B cell (primary cell): Measurements from ENCODE around the gene KLK7. TPM values are rescaled to one million over a fixed set of nuclear protein-coding genes. Genes with fewer than 3 reads are reported as not detected.

Experiments used
- ATAC-seq: fragments of 200-7000 bp; cut with Tn5 transposase; one replicate; pipeline ENCODE4 v1.10.0; 2021; ENCODE audit warnings: low read depth, mild to moderate bottlenecking, moderate number of reproducible peaks, moderate library complexity
- CTCF ChIA-PET: fragments of 350-600 bp; sonication (Branson Sonifier 250); formaldehyde crosslinking; loops from one replicate; lab custom pipeline; 2021; ENCODE audit warnings: antibody characterized with exemption, inconsistent platforms; lab: Charles Lee
- POLR2A ChIA-PET: fragments of 350-600 bp; sonication (Branson Sonifier 250); formaldehyde crosslinking; loops from one replicate; lab custom pipeline; 2021; ENCODE audit warnings: antibody characterized with exemption; lab: Charles Lee
- DNase-seq: peaks from one replicate; pipeline ENCODE4 v3.0.0; 2013
- H2AFZ ChIP-seq: 2 replicates; pipeline ENCODE4 v1.6.1; 2012; ENCODE audit warnings: mild to moderate bottlenecking, low read depth, low read length; ENCODE audit not compliant: insufficient read depth, poor library complexity, severe bottlenecking
- H3K27ac ChIP-seq, 2 donors: 1 replicate in 1 of 2; 2 replicates in 1 of 2; pipeline ENCODE4 v1.5.1; 2012 to 2013; ENCODE audit warnings: low read length in 2 of 2, mild to moderate bottlenecking in 2 of 2, moderate library complexity in 1 of 2
- H3K27me3 ChIP-seq, 4 experiments: fragments of 200-600 bp in 1 of 4; sonication (generic) in 1 of 4; replicated peaks in 1 of 4; 1 replicate in 2 of 4; 2 replicates in 2 of 4; pipeline versions ENCODE4 v1.6.1 to v1.7.0; 2013 to 2016; ENCODE audit warnings: low read length in 3 of 4, mild to moderate bottlenecking in 2 of 4, mixed read lengths in 1 of 4, moderate library complexity in 1 of 4; ENCODE audit not compliant: insufficient read depth in 4 of 4, control insufficient read depth in 3 of 4; ENCODE audit errors: control extremely low read depth in 1 of 4
- H3K36me3 ChIP-seq, 2 experiments: replicated peaks in 1 of 2; 1 replicate in 1 of 2; 2 replicates in 1 of 2; pipeline versions ENCODE4 v1.6.1 to v1.7.1; 2013; ENCODE audit warnings: low read length in 1 of 2; ENCODE audit not compliant: insufficient read depth in 2 of 2, control insufficient read depth in 1 of 2; ENCODE audit errors: control extremely low read depth in 1 of 2, extremely low read depth in 1 of 2
- H3K4me1 ChIP-seq, 2 donors: fragments of 200-600 bp in 1 of 2; sonication (generic) in 1 of 2; 1 replicate in 1 of 2; 2 replicates in 1 of 2; pipeline versions ENCODE4 v1.5.1 to v1.6.1; 2013 to 2017; ENCODE audit warnings: low read length in 2 of 2; ENCODE audit not compliant: control insufficient read depth in 2 of 2, insufficient read depth in 2 of 2
- H3K4me2 ChIP-seq: replicated peaks from 2 replicates; pipeline ENCODE3; 2012; ENCODE audit warnings: mild to moderate bottlenecking, low read depth, low read length; ENCODE audit not compliant: poor library complexity, severe bottlenecking
- H3K4me3 ChIP-seq, 5 experiments: fragments of 200-600 bp in 1 of 5; sonication (generic) in 1 of 5; 1 replicate in 3 of 5; 2 replicates in 2 of 5; pipeline versions ENCODE4 v1.5.1 to v1.7.0; 2011 to 2016; ENCODE audit warnings: low read length in 4 of 5, mild to moderate bottlenecking in 4 of 5, low read depth in 2 of 5, control low read depth in 1 of 5, moderate library complexity in 1 of 5; ENCODE audit not compliant: insufficient read depth in 1 of 5; ENCODE audit errors: control extremely low read depth in 1 of 5, extremely low read depth in 1 of 5
- H3K79me2 ChIP-seq: fragments of 200-600 bp; sonication (generic); one replicate; pipeline ENCODE4 v1.6.0; 2016; ENCODE audit warnings: low read length; ENCODE audit not compliant: control insufficient read depth, insufficient read depth
- H3K9ac ChIP-seq: fragments of 200-600 bp; sonication (generic); 2 replicates; pipeline ENCODE4 v1.6.1; 2017; ENCODE audit warnings: mild to moderate bottlenecking, low read length, moderate library complexity
- H3K9me3 ChIP-seq, 3 donors: one replicate each; pipeline versions ENCODE4 v1.6.1 to v1.7.1; 2013; ENCODE audit warnings: low read length in 2 of 3; ENCODE audit not compliant: control insufficient read depth in 2 of 3, insufficient read depth in 1 of 3; ENCODE audit errors: control extremely low read depth in 1 of 3
- H4K20me1 ChIP-seq: 2 replicates; pipeline ENCODE4 v1.6.0; 2012; ENCODE audit warnings: mild to moderate bottlenecking, low read length; ENCODE audit not compliant: insufficient read depth, control insufficient read depth, poor library complexity, severe bottlenecking
- H3K27ac Mint-ChIP-seq: one replicate; pipeline ENCODE4 v1.8.0; 2021; ENCODE audit warnings: mixed read lengths
- H3K27me3 Mint-ChIP-seq: one replicate; pipeline ENCODE4 v1.8.0; 2021; ENCODE audit warnings: mixed read lengths
- H3K4me1 Mint-ChIP-seq: one replicate; pipeline ENCODE4 v1.8.0; 2021; ENCODE audit warnings: mixed read lengths
- H3K4me3 Mint-ChIP-seq: one replicate; pipeline ENCODE4 v1.8.0; 2021; ENCODE audit warnings: mixed read lengths
- H3K9me3 Mint-ChIP-seq: one replicate; pipeline ENCODE4 v1.8.0; 2022; ENCODE audit warnings: mixed read lengths; ENCODE audit not compliant: insufficient read depth
- EZH2 ChIP-seq: IDR thresholded peaks from 2 replicates; pipeline ENCODE4 v1.6.1; 2012; ENCODE audit warnings: borderline replicate concordance, low read depth, mild to moderate bottlenecking, moderate library complexity, low read length; ENCODE audit not compliant: insufficient read depth, poor library complexity, severe bottlenecking
- WGBS: methylation state at CpG from one replicate; pipeline ENCODE4 v1.1.5; 2013; ENCODE audit warnings: missing lambda C conversion rate; ENCODE audit not compliant: insufficient coverage; 5-methylcytosine and 5-hydroxymethylcytosine counted together
- intact Hi-C: fragments of 100-400 bp; cut with micrococcal nuclease; formaldehyde crosslinking; loops from one replicate; pipeline ENCODE4 v1.10.0; 2022
- polyA plus RNA-seq: library from polyadenylated mRNA; depleted of rRNA; stranded (reverse); fragments of >200 nt; gene quantifications from 2 replicates; pipeline ENCODE4 v1.2.3, GENCODE V29; 2012
- total RNA-seq, 2 donors: library from RNA; stranded (reverse); fragments of 120-200 nt in 1 of 2; gene quantifications; 1 replicate in 1 of 2; 2 replicates in 1 of 2; pipeline versions ENCODE4 v1.2.3 to v1.2.4, GENCODE V29; 2013 to 2022
- TF ChIP-seq, protein P1 (sequence below): fragments of 200-600 bp; IDR thresholded peaks from one replicate; pipeline ENCODE4 v1.8.0; 2022; ENCODE audit warnings: antibody characterized with exemption, mild to moderate bottlenecking

The KLK7 gene
- total and polyA plus RNA-seq, 2 donors (not counting 1 experiment from before 2014, with no cell fraction given) = not detected

DNA sequence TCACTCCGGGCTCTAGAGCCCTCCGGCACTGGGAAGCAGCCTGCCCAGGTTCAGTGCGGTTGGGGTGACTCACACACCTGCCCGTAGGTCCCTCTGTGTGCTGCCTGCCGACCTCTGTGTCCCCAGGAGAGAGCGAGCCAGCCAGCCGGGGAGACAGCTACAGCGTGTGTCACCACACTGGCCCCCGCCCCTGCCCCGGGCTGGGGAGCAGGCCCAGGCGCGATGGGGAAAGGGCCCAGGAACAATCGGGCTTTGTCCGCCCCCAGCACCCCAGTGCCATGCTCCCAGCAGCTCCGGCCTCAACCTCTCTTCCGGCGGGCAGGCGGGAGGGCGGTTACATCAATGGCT, 14.3 kb downstream of the KLK7 start, which contains the start of gene KLK6:
Gene KLK6 (minus strand): TSS at position 179 of the 348 bp plus-strand sequence. CDS start 1,487 bp downstream, outside the sequence.
- H4K20me1 ChIP-seq = no peaks in the 10 kb centered on the region
- 81% methylated on average over 19 of the region's 19 CpGs for WGBS
- CTCF ChIA-PET = no interaction called here
- TF ChIP-seq, protein P1, sequence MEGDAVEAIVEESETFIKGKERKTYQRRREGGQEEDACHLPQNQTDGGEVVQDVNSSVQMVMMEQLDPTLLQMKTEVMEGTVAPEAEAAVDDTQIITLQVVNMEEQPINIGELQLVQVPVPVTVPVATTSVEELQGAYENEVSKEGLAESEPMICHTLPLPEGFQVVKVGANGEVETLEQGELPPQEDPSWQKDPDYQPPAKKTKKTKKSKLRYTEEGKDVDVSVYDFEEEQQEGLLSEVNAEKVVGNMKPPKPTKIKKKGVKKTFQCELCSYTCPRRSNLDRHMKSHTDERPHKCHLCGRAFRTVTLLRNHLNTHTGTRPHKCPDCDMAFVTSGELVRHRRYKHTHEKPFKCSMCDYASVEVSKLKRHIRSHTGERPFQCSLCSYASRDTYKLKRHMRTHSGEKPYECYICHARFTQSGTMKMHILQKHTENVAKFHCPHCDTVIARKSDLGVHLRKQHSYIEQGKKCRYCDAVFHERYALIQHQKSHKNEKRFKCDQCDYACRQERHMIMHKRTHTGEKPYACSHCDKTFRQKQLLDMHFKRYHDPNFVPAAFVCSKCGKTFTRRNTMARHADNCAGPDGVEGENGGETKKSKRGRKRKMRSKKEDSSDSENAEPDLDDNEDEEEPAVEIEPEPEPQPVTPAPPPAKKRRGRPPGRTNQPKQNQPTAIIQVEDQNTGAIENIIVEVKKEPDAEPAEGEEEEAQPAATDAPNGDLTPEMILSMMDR = no peak
- TF ChIP-seq EZH2 = no peak
- no peak within 1 kb of the TSS for H3K27ac ChIP-seq
- H3K36me3 ChIP-seq = no peaks in the 10 kb centered on the region
- H3K4me3 Mint-ChIP-seq = no peak within 1 kb of the TSS
- H3K9me3 ChIP-seq = no peaks in the 10 kb centered on the region
- DNase-seq = no peak
- H3K4me1 ChIP-seq = no peaks in the 10 kb centered on the region
- H3K27me3 ChIP-seq = peaks cover 0 to 12% (median 0%) of the 10 kb centered on the region in 4 experiments
- no peak within 1 kb of the TSS for H2AFZ ChIP-seq
- ATAC-seq = no peak
- no peak within 1 kb of the TSS for H3K27ac Mint-ChIP-seq
- no peak within 1 kb of the TSS for H3K9ac ChIP-seq
- peaks cover 44% of the 10 kb centered on the region for H3K27me3 Mint-ChIP-seq
- H3K79me2 ChIP-seq = no peaks in the 10 kb centered on the region
- H3K9me3 Mint-ChIP-seq = no peaks in the 10 kb centered on the region
- no peak within 1 kb of the TSS for H3K4me3 ChIP-seq
- intact Hi-C loops = no loop called here
- no peak within 1 kb of the TSS for H3K4me2 ChIP-seq
- POLR2A ChIA-PET = no interaction called here
- no peaks in the 10 kb centered on the region for H3K4me1 Mint-ChIP-seq

- H3K4me3 ChIP-seq = no peak overlapping the region
- intact Hi-C loops = no loop called here
- CTCF ChIA-PET = no interaction called here
- Mint-ChIP-seq H3K27ac (no peak overlapping the region), H3K9me3 (no peaks in the 10 kb centered on the region), H3K4me3 (no peak overlapping the region), H3K4me1 (no peaks in the 10 kb centered on the region), H3K27me3 (peaks cover 45% of the 10 kb centered on the region)
- H3K36me3 ChIP-seq = no peaks in the 10 kb centered on the region
- H3K9ac ChIP-seq = no peak overlapping the region
- peaks cover 0 to 12% (median 0%) of the 10 kb centered on the region in 4 experiments for H3K27me3 ChIP-seq
- H4K20me1 ChIP-seq = no peaks in the 10 kb centered on the region
- 47% methylated on average over 6 of the region's 7 CpGs for WGBS
- H3K4me2 ChIP-seq = no peak overlapping the region
- no peaks in the 10 kb centered on the region for H3K79me2 ChIP-seq
- H3K4me1 ChIP-seq = no peaks in the 10 kb centered on the region
- POLR2A ChIA-PET = no interaction called here
- no peaks in the 10 kb centered on the region for H3K9me3 ChIP-seq
- no peak for ATAC-seq
- no peak overlapping the region for H2AFZ ChIP-seq
- no peak for DNase-seq
- TF ChIP-seq, protein P1 = no peak
- TF ChIP-seq EZH2 = no peak
- H3K27ac ChIP-seq = no peak overlapping the region
These were observed 14.9 kb downstream of the KLK7 start for GRCh38 chr19:50968716-50969412.
